Non-pigmented ciliary epithelial cell (primary cell): Measurements from ENCODE around the gene GH2.

Experiments
- DNase-seq: peaks from one replicate; pipeline ENCODE4 v3.0.0-alpha.2; 2010; ENCODE audit warnings: low read depth

GH2 gene

DNA sequence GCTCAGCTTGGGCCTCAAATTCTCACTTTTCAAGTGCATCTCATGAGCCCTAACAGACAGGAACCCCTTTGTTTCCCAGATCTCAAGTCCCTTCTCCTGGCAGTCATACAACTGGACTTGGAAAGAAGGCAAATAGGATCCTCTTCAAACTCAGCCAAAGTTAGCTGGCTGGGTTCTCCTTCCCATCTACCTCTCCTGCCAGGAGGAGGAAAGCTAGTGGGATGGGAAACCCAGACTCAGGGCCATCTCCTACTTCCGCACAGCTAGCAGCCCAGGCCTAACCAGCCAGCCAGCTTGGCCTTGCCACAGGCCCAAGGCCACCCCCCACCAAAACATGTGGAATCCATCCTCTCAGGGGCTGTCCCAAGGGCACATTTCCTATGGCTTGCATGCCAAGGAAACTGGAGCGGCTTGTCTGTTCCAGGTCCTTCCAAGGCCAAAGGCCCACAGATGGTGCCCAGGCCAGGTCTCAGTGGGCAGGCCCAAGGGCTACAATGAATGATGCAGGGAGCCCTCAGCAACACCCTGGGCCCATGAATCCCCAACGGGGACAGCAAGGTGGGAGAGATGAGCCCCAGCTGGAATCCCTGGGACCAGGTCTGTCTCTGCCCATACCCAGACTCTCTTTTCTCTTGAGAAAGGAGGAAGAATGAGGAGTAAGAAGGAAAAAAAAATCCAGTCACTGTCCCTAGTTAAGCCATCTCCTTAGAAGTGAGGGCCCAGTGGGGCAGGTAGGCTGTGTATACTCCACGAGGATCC lies 41.0 kb downstream of the GH2 start:
- DNase-seq: no peak

DNA sequence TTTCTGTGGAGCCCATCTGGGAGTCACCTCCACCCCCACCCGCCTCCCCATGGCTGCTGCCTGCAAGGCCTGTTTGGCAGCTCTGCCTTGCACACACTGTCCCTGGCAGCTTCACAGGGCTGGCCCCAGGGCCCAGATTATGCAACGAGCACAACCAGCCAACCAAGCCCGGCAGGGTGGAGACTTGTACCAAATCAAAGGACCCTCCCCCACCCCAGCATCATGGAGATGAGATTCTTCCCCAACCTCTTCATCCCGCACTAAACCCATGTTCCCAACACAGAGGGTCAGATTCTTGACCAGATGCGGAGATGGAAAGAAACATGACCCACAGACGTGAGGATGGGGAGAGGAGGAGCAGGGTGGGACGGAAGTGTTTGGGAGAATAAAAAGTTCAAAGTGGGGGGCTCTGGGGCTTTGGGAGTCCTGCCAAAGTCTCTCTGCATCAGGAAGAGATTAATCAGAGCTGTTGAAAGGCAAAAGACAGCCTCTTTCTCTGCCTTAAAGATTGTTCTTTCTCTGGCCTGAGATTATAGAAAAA lies 43.0 kb downstream of the GH2 start:
- no peak for DNase-seq

GRCh38 chr17:63837962-63838600 lies 43.7 kb downstream of the GH2 start:
- DNase-seq: no peak

DNA sequence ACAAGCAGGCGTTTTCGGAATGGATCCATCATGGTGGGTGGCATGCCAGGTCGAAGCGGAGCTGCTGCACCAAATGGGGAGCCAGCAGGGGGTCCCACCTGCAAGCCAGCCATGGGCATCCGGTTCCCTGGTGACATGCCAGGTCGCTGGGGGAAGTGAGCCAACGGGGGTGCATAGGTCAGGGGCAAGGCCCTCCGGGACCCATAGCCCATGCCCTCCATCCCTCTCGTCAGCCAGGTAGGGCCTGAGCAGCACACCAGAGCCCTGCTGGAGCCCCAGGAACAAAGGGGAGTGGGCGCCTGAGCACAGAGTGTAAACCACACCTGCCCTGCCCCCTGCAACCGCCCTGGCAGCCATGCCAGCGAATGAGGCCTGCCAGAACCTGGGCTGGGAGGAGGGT lies 44.3 kb downstream of the GH2 start:
- DNase-seq: no peak

GRCh38 chr17:63836811-63837210 lies 44.9 kb downstream of the GH2 start:
- no peak for DNase-seq

GRCh38 chr17:63835167-63835720 lies 46.5 kb downstream of the GH2 start:
- DNase-seq: no peak

- peak; percentile 48 for DNase-seq
Observed at GRCh38 chr17:63834431-63835166, 47.1 kb downstream of the GH2 start.

- no peak for DNase-seq
Observed at GRCh38 chr17:63833741-63834373, 47.9 kb downstream of the GH2 start.

- no peak for DNase-seq
Observed at GRCh38 chr17:63833026-63833740, 48.6 kb downstream of the GH2 start.

DNA sequence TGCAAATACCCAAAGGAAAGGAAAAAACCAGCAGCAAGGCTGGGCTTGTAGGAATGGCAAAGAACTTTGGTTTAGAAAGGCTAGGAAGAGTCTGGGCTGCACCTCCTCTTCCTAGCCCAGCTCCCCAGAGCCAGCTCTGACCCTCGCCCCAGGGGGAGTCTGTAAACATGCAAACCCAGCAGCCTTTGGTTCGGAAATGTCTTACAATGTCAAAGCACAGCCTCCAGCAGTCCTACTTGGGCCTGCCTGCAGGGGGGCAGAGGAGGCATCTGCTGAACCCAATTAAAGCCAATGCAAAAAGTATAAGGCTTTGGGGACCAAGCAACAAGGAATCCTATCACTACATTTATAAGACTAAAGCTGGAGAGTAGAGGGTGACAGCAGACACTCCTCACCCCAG lies 49.3 kb downstream of the GH2 start:
- DNase-seq: no peak

GRCh38 chr17:63832014-63832413 lies 49.7 kb downstream of the GH2 start:
- DNase-seq: no peak

DNA sequence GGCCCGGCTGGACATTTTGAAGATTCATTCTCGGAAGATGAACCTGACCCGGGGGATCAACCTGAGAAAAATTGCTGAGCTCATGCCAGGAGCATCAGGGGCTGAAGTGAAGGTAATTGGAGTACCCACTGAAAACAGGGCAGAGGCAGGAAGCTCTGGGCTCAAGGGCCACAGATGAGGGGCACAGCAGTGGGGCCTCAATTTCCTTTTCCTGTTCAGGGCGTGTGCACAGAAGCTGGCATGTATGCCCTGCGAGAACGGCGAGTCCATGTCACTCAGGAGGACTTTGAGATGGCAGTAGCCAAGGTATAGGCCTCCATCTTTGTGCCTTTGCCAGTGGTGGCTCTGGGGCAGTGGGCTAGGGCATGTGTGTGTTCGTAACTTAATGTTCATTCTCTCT lies 50.2 kb downstream of the GH2 start:
- DNase-seq: no peak

DNA sequence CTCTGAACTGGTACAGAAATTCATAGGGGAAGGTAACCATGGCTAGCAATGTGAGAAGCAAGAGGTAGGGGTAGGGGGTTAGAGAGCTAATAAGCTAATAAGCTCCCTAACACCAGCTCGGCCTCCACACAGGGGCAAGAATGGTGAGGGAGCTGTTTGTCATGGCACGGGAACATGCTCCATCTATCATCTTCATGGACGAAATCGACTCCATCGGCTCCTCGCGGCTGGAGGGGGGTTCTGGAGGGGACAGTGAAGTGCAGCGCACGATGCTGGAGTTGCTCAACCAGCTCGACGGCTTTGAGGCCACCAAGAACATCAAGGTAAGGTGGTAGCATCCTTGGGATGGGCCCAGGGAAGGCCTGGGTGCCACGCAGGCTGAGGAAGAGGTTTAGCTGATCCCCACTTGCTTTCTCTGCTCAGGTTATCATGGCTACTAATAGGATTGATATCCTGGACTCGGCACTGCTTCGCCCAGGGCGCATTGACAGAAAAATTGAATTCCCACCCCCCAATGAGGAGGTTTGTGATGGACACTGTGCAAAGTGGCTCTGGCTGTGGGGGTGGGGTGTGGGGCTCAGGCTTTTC lies 50.7 kb downstream of the GH2 start:
- no peak for DNase-seq

GRCh38 chr17:63830278-63830677 lies 51.5 kb downstream of the GH2 start:
- no peak for DNase-seq
